Body of pancreas (tissue), 4 donors: ENCODE measurements around the gene ART4. TPM values are rescaled to one million over a fixed set of nuclear protein-coding genes. Genes with fewer than 3 reads are reported as not detected.
A peak's percentile ranks its signal among the peaks of the same experiment; 100 is the strongest.

Experiments
- ATAC-seq: fragments of 150-250 bp; one replicate; pipeline ENCODE4 v1.9.1; 2016
- DNase-seq, 4 donors: peaks; one replicate each; pipeline ENCODE4 v3.0.0-alpha.2; 2019
- H3K27ac ChIP-seq, 4 donors: fragments of 200-600 bp; sonication (generic); 1 replicate in 3 of 4; 2 replicates in 1 of 4; pipeline versions ENCODE4 v1.5.1 to v1.6.1; 2016 to 2019; ENCODE audit warnings: mild to moderate bottlenecking in 1 of 4, mixed read lengths in 1 of 4, moderate library complexity in 1 of 4
- H3K27me3 ChIP-seq, 2 donors: fragments of 200-600 bp; sonication (generic); one replicate each; pipeline ENCODE4 v1.6.0; 2016; ENCODE audit warnings: mild to moderate bottlenecking in 1 of 2
- H3K36me3 ChIP-seq, 2 donors: fragments of 200-600 bp; sonication (generic); replicated peaks in 1 of 2; 2 replicates each; pipeline ENCODE4 v1.5.1; 2016; ENCODE audit warnings: low read depth in 2 of 2; ENCODE audit not compliant: insufficient read depth in 1 of 2
- H3K4me1 ChIP-seq: fragments of 200-600 bp; sonication (generic); one replicate; pipeline ENCODE4 v1.6.0; 2016
- H3K4me3 ChIP-seq, 2 donors: fragments of 200-600 bp; sonication (generic); 1 replicate in 1 of 2; 2 replicates in 1 of 2; pipeline ENCODE4 v1.5.1; 2016 to 2019
- H3K9me3 ChIP-seq, 3 donors: fragments of 200-600 bp; sonication (generic); 1 replicate in 2 of 3; 2 replicates in 1 of 3; pipeline ENCODE4 v1.5.1; 2016
- POLR2A ChIP-seq, 3 donors: fragments of 450-650 bp; IDR thresholded peaks; one replicate each; pipeline ENCODE4 v1.6.1; 2016; ENCODE audit warnings: antibody characterized with exemption in 3 of 3, mild to moderate bottlenecking in 2 of 3
- WGBS, 2 donors: methylation state at CpG; one replicate each; pipeline ENCODE4 v1.1.5; 2017; 5-methylcytosine and 5-hydroxymethylcytosine counted together
- intact Hi-C: fragments of 100-400 bp; cut with DNase I; formaldehyde crosslinking; loops from one replicate; pipeline ENCODE4 v1.15.1; 2023
- total RNA-seq, 2 donors: library from RNA; depleted of rRNA; stranded (reverse); fragments of >200 nt; gene quantifications; one replicate each; pipeline ENCODE4 v1.1.0, GENCODE V29; 2016
- TF ChIP-seq, protein P1 (sequence below), 7 experiments: fragments of 450-650 bp in 4 of 7; fragments of 200-600 bp in 3 of 7; sonication (generic) in 3 of 7; IDR thresholded peaks; one replicate each; pipeline ENCODE4 v1.5.1; 2016 to 2019; ENCODE audit warnings: antibody characterized with exemption in 7 of 7

ART4 gene
- total RNA-seq, 2 donors from 2014 or later, result 1.3 to 3.1 TPM

GRCh38 chr12:14782756-14783155, 60.6 kb downstream of the ART4 start:
- TF ChIP-seq, protein P1, sequence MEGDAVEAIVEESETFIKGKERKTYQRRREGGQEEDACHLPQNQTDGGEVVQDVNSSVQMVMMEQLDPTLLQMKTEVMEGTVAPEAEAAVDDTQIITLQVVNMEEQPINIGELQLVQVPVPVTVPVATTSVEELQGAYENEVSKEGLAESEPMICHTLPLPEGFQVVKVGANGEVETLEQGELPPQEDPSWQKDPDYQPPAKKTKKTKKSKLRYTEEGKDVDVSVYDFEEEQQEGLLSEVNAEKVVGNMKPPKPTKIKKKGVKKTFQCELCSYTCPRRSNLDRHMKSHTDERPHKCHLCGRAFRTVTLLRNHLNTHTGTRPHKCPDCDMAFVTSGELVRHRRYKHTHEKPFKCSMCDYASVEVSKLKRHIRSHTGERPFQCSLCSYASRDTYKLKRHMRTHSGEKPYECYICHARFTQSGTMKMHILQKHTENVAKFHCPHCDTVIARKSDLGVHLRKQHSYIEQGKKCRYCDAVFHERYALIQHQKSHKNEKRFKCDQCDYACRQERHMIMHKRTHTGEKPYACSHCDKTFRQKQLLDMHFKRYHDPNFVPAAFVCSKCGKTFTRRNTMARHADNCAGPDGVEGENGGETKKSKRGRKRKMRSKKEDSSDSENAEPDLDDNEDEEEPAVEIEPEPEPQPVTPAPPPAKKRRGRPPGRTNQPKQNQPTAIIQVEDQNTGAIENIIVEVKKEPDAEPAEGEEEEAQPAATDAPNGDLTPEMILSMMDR (IDR thresholded peaks at IDR 0.05), result no peak
- intact Hi-C loops, result no loop called here

DNA sequence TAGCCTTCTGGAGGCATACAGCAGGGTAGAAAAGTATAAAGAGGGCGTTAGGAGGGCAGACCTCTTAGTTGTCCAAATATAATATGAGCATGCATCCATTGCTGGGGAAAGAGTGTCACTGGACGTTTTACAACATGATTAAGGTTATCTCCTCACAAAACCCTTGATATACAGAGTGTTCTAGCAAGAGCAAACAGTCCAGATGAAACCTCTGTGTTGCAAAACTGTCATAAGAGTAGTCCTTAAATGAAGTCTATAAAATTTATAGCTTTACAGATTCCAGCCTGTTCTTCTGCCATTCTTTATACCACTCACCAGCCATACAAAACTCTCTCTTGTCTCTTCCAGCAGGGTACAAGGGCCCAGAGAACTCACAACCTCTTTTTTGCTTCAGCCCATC, 61.8 kb downstream of the ART4 start:
- no peak for DNase-seq
- TF ChIP-seq POLR2A (IDR thresholded peaks at IDR 0.05), result no peak
- intact Hi-C loops, result no loop called here

More at GRCh38 chr12:14782756-14783155, 60.6 kb downstream of the ART4 start:
- DNase-seq (no peak), ATAC-seq (no peak)
- Histone ChIP-seq H3K27me3 (no peaks in the 10 kb centered on the region), H3K27ac (no peak overlapping the region), H3K9me3 (no peaks in the 10 kb centered on the region), H3K4me1 (no peaks in the 10 kb centered on the region), H3K4me3 (no peak overlapping the region), H3K36me3 (peaks cover 0 to 9% of the 10 kb centered on the region in 2 donors)

GRCh38 chr12:14780859-14781258, 62.5 kb downstream of the ART4 start:
- no peaks in the 10 kb centered on the region for H3K27me3 ChIP-seq
- TF ChIP-seq, protein P1 (IDR thresholded peaks at IDR 0.05), result no peak
- TF ChIP-seq POLR2A (IDR thresholded peaks at IDR 0.05), result no peak
- ATAC-seq (no peak), DNase-seq (no peak)
- no peak overlapping the region for H3K4me3 ChIP-seq
- WGBS, 2 donors, result 62 to 67% methylated on average over 3 of the region's 3 CpGs
- H3K27ac ChIP-seq, result no peak overlapping the region
- no peaks in the 10 kb centered on the region for H3K36me3 ChIP-seq
- intact Hi-C loops, result no loop called here
- peaks cover 18% of the 10 kb centered on the region for H3K4me1 ChIP-seq
- no peaks in the 10 kb centered on the region for H3K9me3 ChIP-seq

More for the DNA sequence above, 61.8 kb downstream of the ART4 start:
- ATAC-seq, result no peak
- H3K4me3 ChIP-seq, result no peak overlapping the region
- H3K27ac ChIP-seq, result no peak overlapping the region
- 59% methylated on average over 2 of the region's 2 CpGs for WGBS, 2 donors
- H3K36me3 ChIP-seq, result peaks cover 0 to under 1% of the 10 kb centered on the region in 2 donors
- no peaks in the 10 kb centered on the region for H3K9me3 ChIP-seq
- H3K4me1 ChIP-seq, result peaks cover 11% of the 10 kb centered on the region
- no peaks in the 10 kb centered on the region for H3K27me3 ChIP-seq

- H3K27ac ChIP-seq, result no peak overlapping the region
- H3K27me3 ChIP-seq, result no peaks in the 10 kb centered on the region
- TF ChIP-seq, protein P1 (IDR thresholded peaks at IDR 0.05), result no peak
- no peak for TF ChIP-seq POLR2A (IDR thresholded peaks at IDR 0.05)
- intact Hi-C loops, result no loop called here
- no peaks in the 10 kb centered on the region for H3K36me3 ChIP-seq
- ATAC-seq, result no peak
- no peak for DNase-seq
- no peak overlapping the region for H3K4me3 ChIP-seq
- WGBS, 2 donors, result 90 to 97% methylated on average over 2 of the region's 2 CpGs
- H3K4me1 ChIP-seq, result peaks cover 22% of the 10 kb centered on the region
- no peaks in the 10 kb centered on the region for H3K9me3 ChIP-seq
These were observed 63.5 kb downstream of the ART4 start for GRCh38 chr12:14779834-14780233.

GRCh38 chr12:14777271-14777670, 66.1 kb downstream of the ART4 start:
- TF ChIP-seq, protein P1 (IDR thresholded peaks at IDR 0.05), result no peak
- peak in 1 of 3 donors; percentile 41 for TF ChIP-seq POLR2A (IDR thresholded peaks at IDR 0.05)
- ATAC-seq (no peak), DNase-seq (peak; percentile 48 to 67 (median 59))
- Histone ChIP-seq H3K4me3 (no peak overlapping the region), H3K9me3 (no peaks in the 10 kb centered on the region), H3K36me3 (no peaks in the 10 kb centered on the region), H3K27ac (peak overlapping the region; percentile 95 to 99 (median 98)), H3K27me3 (no peaks in the 10 kb centered on the region), H3K4me1 (peaks cover 31% of the 10 kb centered on the region)
- 19 to 21% methylated on average over 3 of the region's 3 CpGs for WGBS, 2 donors
- intact Hi-C loops, result no loop called here
